COLO668 (cell line): Measurements from ENCODE around the gene ENDOG.
A peak's percentile ranks its signal among the peaks of the same experiment; 100 is the strongest.
"Not testable (repeated sequence)": the region's sequence is repeated elsewhere in the genome, so short reads cannot be mapped to it uniquely, and the experiment has no call there.

ENCODE experiments used
- DNase-seq: peaks from one replicate; lab custom pipeline; 2025; ENCODE audit not compliant: unreplicated experiment; lab: John Stamatoyannopoulos, UW

The ENDOG gene

DNA sequence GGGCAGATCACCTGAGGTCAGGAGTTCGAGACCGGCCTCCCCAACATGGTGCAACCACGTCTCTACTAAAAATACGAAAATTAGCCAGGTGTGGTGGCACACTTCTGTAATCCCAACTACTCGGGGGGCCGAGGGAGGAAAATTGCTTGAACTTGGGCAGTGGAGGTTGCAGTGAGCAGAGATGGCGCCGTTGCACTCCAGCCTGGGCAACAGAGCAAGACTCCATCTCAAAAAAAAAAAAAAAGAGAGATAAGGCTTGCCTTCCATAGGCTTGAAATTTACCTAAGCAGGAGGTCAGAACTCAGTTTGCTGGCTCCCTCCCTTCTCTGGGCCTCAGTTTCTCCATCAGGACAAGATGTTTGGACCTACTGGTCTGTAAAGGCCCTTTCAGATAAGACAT, 10.0 kb downstream of the ENDOG start:
- DNase-seq = no peak

DNA sequence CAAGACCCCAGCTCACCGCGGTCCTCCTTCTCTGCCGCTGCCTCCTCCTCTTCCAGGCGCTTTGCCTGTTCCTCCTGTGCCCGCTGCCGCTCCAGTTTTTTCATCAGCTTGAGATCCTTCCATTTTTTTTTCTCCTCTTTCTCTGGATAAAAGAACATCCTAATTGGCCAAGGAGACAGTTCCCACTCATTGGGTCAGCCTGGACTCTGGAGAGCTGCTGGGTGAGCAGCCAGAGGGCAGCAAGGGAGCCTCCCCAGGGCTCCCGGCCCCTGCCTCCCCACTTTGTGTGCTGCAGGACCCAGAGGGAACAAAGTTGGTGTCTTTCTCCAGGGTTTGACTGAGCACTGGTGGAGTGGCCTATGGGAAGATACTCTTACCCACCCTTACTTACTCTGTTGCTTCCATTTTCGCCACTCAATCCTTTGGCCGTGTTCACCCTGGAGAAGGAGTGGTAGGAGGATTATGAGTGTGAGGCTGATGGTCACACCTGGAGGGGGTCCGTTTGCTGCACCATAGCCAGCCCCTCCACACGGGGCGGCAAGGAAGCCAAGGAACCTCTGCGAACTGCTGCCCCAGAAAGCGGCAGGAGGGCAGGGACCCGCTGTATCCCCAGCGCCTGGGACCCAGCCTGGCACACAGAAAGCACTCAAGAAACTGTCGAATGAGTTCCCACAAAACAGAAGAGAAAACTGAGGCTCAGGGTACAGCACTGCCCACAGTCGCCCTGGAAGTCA, 10.6 kb downstream of the ENDOG start:
- no peak for DNase-seq

DNA sequence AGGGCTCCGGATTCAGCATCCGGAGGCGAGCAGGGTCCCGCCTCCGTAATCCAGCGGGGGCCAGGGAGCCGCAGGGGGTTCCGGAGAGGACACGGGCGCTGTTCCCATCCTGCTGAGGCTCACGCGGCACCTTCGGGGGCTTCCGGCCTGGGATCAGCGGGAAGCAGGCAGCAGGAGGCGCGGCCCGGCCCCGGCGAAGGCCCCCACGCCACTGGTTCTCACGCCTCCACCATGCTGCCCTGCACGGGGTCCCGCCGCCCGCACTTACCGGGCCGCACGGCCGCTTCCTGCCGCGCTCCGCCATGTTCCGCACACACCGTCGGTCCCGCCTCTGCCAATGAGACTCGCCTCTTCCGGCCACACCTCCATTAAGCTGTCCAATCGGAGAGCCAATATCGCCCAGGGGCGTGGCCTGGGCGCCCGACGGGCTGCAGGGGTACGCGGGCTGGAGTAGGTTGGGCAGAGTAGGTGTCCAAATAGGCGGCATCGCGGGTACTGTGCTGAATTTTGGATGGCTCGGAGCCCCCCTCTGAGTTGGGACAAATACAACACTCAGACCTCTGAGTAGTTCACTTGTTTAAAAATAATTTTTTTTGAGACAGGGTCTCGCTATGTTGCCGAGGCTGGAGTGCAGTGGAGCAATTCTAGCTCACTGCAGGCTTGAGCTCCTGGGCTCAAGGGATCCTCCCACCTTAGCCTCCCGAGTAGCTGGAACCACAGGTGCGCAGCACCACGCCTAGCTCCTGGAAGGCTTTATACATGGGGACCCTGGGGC, 11.4 kb downstream of the ENDOG start, which contains the start of gene SPOUT1:
Gene SPOUT1, minus strand, starts transcription at position 318 of the 775 bp plus-strand sequence. Its CDS starts 14 bp downstream, at position 304.
- peak; percentile 95 for DNase-seq

DNA sequence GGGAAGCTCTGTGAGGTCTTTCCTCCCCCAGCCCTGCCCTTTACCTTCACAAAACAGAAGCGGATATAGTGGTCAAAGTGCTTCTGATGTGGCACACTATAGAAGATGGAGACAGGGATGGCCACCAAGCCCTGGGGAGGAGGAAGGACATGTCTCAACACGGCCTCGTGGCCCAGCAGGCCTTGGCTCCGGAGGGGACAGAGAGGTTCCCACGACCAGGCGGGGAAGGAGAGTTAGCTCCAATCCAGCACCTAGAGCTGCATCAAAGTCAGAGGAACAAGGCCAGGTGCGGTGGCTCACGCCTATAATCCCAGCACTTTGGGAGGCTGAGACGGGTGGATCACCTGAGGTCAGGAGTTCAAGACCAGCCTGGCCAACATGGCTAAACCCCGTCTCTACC, 15.4 kb downstream of the ENDOG start:
- no peak for DNase-seq

DNA sequence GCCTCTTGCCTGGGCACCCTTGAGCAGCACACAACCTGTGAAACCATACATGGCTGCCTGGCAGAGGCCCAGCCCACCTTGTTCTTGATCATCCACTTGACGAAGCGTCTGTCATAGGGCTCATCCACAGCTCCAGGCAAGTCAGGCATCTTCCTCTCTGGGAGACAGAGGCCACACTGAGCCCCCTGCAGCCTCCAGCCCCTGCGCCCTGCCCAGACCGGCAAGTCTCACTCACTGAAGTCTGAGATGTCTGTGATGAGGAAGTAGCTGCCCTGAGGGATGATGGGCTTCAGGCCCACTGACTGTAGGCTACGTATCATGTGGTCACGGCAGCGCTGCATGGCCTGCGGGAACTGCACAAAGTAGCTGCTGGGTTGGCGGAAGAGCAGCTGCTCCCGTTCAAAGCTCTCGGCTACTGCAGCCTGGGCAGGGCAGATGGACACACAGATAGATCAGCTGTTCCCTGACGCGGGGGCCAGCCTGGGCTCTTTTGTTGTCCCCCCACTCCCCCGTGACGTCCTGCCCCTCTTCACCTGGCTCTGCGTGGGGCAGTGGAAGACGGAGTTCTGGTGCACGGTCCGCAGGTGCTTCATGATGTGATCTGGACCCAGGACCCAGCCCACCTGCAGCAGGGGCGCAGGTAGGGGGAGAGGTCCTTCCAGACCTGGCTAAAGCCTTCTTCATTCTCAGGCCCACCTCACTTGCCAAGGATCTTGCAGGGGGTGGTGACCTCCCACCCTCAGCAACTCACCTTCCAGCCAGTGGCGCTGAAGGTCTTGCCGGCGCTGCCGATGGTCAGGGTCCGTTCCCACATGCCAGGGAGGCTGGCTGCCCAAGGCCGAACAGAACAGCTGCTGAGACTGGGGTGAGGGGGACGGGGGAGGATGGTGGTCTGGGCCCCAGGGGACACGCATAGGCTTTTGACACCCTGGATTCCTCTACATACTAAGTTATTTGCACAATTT, 17.2 kb downstream of the ENDOG start:
- DNase-seq = no peak

DNA sequence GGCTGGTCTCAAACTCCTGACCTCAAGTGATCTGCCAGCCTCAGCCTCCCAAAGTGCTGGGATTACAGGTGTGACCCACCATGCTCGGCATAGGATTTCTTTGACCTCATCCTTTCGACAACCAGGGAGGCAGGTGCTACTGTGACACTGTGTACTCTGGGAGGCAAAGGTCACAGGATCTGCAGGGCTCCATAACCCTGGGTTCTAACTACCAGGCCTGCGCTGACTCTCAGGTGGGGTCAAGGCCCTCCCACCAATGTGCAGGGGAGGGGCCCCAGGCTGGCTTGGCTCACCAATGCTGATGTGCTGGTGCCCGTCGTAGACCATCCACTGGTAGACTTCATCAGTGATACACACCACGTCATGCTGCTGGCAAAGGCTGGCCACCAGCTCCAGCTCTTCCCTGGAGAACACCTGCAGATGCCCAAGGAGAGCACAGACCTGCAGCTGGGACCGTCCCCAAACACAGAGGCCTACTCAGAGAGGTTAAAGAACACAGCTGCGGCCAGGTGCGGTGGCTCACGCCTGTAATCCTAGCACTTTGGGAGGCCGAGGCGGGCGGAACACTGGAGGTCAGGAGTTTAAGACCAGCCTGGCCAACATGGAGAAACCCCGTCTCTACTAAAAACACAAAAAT, 18.3 kb downstream of the ENDOG start:
- DNase-seq = no peak

DNA sequence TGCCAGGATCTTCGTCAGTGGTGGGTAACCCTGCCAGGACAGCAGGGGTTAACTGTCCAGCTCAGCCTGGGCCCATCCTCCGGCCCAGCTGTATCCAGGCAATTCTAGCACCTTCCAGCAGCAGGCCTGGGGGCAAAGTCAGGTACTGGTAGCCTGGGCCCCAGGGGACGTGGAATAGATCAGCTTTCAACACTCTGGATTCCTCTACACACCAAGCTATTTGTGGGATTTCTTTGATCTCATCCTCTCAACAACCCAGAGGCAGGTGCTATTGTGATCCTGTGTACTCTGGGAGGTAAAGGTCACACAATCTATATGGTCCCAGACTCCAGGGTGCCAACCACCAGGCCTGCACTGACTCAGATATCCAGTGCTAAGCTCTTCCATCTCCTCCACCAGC, 20.0 kb downstream of the ENDOG start:
- no peak for DNase-seq

DNA sequence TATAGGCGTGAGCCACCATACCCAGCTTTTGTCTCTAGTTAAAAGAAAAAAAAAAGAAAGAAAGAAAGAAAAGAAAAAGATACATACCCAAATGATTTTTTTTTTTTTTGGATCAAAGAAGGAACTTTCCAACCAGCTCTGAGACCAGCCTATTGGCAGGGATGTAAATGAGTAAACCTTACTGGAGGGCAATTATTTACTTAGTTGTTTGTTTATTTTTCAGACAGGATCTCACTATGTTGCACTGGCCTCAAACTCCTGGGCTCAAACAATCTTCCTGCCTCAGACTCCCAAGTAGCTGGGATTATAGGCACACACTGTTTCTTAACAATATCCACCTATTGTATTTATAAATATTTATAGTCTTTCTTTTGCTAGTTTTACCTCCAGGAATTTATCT, 22.2 kb downstream of the ENDOG start:
- no peak for DNase-seq

DNA sequence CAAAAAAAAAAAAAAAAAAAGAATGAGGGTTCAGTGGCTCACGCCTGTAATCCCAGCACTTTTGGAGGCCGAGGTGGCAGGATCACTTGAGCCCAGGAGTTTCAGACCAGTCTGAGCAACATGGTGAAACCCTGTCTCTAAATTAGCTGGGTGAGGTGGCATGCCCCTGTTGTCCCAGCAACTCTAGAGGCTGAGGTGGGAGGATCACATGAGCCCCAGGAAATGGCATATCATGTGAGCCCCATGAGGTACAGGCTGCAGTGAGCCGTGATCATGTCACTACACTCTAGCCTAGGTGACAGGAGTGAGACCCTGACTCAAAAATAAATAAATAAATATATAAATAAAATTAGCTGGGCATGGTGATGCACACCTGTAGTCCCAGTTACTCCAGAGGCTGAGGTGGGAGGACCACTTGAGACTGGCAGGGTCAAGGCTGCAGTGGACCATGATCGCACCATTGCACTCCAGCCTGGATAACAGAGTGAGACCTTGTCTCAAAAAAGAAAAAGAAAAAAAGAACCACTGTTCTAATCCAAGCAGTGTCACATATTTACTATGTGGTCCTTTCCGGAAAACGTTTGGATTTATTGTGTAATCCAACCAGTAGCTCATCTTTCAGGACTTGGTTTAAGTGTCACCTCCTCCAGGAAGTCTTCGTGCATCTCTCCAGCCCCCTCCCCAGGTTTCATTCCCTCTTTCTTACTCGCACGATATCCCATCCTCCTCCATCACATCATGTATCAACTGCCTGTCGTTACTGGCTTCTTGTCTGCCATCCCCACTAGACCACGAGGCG, 23.6 kb downstream of the ENDOG start:
- no peak for DNase-seq

DNA sequence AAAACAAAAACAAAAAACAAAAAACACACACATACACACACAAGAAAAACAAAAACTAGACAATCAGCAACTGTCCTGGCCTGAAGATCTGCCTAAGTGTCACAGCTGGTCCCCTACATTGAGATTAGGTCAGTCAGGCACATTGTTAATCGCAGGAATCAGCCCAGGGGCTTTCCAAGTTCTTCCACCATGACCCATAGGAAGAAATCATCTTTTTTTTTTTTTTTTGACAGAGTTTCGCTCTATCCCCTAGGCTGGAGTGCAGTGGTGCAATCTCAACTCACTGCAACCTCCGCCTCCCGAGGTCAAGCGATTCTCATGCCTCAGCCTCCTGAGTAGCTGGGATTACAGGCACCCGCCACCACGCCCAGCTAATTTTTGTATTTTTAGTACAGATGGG, 24.9 kb downstream of the ENDOG start:
- not testable (repeated sequence) for DNase-seq

DNA sequence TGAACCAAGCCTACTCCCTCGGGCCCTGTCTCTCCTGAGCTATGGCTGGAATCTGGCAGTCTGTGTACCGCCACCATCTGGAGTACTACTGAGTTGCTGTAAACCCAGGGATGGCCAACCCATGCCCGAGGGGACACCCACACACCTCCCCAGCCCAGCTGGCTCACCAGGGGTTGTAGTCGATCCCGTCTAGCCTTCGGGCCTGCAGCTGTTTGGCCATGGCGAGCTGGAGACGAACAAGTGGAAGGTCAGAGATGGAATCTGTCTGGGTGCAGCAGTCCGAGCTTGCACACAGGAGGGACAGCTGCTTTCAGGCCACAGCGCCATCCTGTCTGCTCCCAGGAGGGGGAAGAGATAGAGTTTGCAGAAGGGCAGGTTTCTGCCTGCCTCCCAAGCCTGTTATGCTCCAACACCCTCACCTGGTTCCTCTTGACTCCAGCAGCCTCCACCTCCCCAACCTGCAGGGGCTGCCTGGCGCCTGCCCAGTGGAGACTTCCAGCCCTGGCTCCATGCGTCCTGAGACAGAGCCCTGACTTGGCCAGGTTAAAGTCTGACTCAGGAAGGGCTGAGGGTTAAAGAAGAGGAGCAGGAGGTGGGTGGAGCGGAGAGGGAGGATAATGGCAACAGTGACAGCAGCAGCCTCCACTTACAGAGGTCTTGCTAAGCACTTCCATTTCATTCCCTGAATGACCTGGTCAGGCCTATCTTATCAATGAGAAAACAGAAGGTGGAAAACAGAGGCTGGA, 27.1 kb downstream of the ENDOG start:
- DNase-seq = peak; percentile 64

DNA sequence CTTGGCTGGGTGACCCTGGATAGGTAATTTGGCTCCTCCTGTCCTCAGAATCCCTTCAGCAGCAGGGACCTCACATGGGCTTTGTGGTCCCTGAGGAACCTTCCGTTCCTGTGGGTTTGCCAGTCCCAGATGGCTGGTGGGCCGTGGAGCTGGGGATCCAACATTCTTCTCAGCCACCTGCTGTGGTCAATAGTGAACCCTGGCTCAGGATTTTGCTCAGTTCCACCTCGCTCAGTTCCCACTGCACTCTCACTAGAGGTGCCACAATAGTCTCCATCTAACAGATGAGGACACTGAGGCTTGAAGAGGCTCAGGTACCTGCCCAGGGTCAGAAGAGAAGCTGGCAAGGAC, 28.4 kb downstream of the ENDOG start:
- no peak for DNase-seq

DNA sequence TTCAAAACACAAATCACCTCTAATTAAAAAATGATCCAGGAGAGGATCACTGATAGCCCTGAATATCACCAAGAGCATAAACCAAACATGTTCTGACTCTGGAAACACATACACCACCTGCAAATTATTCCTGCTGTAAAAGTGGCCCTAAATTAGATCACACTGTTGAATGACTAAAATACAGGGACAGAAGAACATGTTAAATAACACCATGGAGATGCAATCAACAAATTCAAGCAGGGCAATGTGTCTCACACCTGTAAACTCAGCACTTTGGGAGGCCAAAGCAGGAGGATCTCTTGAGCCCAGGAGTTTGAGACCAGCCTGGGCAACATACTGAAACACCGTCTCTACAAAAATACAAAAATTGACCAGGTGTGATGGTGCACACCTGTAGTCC, 29.5 kb downstream of the ENDOG start:
- no peak for DNase-seq

DNA sequence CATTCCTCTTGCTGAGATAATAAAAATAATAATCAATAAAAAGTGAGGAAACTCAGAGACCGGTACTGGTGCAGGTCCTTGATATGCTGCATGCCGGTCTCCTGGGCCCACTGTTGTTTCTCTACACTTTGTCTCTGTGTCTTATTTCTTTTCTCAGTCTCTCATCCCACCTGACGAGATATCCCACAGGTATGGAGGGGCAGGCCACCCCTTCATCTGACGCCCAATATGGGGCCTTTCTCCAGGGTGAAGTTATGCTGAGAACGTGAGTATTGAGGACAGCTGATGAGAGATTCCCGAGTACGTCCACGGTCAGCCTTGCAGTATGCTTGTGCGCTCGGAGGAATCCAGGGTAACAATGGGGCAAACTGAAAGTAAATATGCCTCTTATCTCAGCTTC, 32.7 kb downstream of the ENDOG start:
- not testable (repeated sequence) for DNase-seq

DNA sequence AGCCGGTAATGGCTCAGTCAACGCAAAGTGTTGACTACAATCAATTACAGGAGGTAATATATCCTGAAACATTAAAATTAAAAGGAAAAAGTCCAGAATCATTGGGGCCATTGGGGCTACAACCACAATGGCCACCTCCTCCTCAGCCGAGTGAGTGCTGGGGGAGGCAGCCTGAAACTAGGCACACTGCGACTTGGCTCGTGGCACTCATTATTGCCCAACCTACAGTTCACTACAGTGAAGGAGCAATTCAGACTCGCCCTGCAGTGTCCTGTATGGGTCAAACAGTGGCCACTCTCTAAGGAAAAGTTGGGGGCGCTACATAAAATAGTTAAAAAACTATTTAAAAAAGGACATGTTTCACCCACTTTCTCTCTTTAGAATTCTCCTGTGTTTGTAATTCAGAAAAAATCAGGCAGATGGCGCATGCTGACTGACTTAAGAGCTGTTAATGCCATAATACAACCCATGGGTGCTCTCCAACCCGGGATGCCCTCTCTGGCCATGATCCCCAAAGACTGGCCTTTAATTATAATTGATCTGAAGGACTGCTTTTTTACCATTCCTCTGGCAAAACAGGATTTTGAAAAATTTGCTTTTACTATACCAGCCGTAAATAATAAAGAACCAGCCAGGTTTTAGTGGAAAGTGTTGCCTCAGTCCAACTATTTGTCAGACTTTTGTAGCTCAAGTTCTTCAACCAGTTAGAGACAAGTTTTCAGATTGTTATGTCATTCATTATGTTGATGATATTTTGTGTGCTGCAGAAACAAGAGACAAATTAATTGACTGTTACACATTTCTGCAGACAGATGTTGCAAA, 33.7 kb downstream of the ENDOG start:
- peak; percentile 9 for DNase-seq

DNA sequence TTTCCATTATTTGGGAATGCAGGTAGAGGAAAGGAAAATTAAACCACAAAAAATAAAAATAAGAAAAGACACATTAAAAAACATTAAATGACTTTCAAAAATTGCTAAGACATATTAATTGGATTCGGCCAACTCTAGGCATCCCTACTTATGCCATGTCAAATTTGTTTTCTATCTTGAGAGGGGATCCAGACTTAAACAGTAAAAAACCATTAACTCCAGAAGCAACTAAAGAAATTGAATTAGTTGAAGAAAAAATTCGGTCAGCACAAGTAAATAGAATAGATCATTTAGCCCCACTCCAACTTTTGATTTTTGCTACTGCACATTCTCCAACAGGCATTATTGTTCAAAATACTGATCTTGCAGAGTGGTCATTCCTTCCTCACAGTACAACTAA, 34.3 kb downstream of the ENDOG start:
- not testable (repeated sequence) for DNase-seq

DNA sequence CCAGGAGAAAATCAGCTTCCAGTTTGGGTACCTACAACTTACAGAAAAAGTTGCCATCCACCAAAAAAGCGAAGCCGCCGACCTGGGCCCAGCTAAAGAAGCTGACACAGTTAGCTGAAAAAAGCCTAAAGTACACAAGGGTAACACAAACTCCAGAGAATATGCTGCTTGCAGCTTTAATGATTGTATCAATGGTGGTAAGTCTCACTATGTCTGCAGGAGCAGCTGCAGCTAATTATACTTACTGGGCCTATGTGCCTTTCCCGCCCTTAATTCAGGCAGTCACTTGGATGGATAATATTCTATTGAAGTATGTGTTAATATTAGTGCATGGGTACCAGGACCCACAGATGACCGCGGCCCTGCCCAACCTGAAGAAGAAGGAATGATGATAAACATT, 36.2 kb downstream of the ENDOG start:
- not testable (repeated sequence) for DNase-seq

DNA sequence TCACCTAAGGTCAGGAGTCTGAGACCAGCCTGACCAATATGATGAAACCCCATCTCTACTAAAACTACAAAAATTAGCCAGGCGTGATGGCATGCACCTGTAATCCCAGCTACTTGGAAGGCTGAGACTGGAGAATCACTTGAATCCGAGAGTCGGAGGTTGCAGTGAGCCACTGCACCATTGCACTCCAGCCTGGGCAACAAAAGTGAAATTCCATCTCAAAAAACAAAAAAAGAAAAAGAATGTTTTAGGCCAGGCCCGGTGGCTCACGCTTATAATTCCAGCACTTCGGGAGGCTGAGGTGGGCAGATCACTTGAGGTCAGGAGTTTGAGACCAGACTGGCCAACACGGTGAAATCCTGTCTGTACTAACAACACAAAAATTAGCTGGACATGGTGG, 40.2 kb downstream of the ENDOG start:
- DNase-seq = not testable (repeated sequence)

DNA sequence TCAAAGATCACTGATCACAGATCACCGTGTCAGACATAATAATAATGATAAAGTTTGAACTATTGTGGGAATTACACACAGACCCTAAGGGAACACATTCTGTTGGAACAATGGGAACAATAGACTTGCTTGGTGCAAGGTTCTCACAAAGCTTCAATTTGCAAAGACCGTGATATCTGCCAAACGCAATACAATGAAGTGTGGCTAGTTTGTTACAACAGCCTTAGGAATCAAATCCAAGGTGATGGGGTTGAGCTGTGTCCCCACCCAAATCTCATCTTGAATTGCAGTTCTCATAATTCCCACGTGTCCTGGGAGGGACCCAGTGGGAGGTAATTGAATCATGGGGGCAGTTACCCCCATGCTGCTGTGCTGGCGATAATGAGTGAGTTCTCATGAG, 42.6 kb downstream of the ENDOG start:
- DNase-seq = no peak
